GM23338 (cell line): ENCODE results near the gene C16orf90.

Experiments
- CTCF ChIP-seq, 2 experiments: fragments of 200-600 bp in 1 of 2; sonication (generic) in 1 of 2; conservative IDR thresholded peaks; 2 replicates each; pipeline versions ENCODE4 v1.5.1 to v1.6.1; 2016 to 2017; ENCODE audit warnings: antibody characterized with exemption in 2 of 2, low read depth in 2 of 2, mild to moderate bottlenecking in 2 of 2, moderate library complexity in 1 of 2
- EZH2 ChIP-seq: fragments of 200-600 bp; sonication (generic); IDR thresholded peaks from one replicate; pipeline ENCODE4 v1.8.0; 2017; ENCODE audit warnings: antibody characterized with exemption, mild to moderate bottlenecking, low read depth; ENCODE audit not compliant: unreplicated experiment
- JUNB ChIP-seq: IDR thresholded peaks from one replicate; pipeline ENCODE4 v1.6.1; 2016; ENCODE audit warnings: antibody characterized with exemption; ENCODE audit not compliant: unreplicated experiment
- POLR2AphosphoS5 ChIP-seq: IDR thresholded peaks from 2 replicates; pipeline ENCODE4 v1.6.1; 2016; ENCODE audit warnings: antibody characterized with exemption, low read depth
- REST ChIP-seq: IDR thresholded peaks from one replicate; pipeline ENCODE4 v1.6.1; 2018; ENCODE audit warnings: antibody characterized with exemption; ENCODE audit not compliant: unreplicated experiment

- no peak for TF ChIP-seq CTCF (conservative IDR thresholded peaks at IDR 0.05; ENCODE audit: low read depth in 2 of 2)
- TF ChIP-seq REST = no peak
- TF ChIP-seq JUNB = no peak
- no peak for TF ChIP-seq POLR2AphosphoS5
- TF ChIP-seq EZH2 = no peak
These were observed 13.4 kb upstream of the C16orf90 start for GRCh38 chr16:3508736-3509135.
